T-helper 1 cell (primary cell): Measurements from ENCODE around the gene DESI1.
"Not testable (repeated sequence)": the region's sequence is repeated elsewhere in the genome, so short reads cannot be mapped to it uniquely, and the experiment has no call there.

ENCODE experiments used
- DNase-seq, 5 donors: peaks; one replicate each; pipeline ENCODE4 v3.0.0-alpha.2; 2012 to 2020
- total RNA-seq, 4 donors: gene quantifications; one replicate each; lab custom pipeline; 2026; lab: John Stamatoyannopoulos, UW

DESI1 gene
- total RNA-seq: 30.0 to 37.9 (median 33.9) reads per million in 4 donors

DNA sequence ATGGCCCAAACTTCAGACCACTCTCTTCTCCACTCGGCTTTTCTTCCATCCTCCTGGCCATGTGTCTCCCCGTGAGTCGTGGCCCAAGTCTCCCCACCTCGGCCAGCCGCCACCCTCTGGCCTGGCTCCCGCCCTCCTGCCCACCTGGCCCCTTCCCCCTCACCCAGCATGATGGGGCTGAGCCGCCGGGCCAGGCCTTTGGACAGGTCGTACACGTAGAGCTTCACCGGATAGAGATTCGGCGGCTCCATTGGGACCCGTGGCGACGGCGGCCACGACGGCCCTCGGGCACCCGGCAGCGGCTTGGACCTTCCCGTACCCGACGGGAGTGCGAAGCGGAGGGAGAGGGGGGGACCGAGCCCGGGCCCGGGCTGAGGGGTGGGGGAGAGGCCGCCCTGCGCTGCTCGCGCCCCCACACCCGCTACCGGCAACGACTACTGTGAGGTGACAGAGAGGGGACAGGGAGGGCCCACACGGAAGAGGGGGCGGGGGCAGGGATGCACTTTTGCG lies at the start of gene DESI1:
Gene DESI1 (minus strand): TSS at position 455 of the 510 bp plus-strand sequence. CDS start 204 bp downstream, at position 251.
- DNase-seq: no peak

DNA sequence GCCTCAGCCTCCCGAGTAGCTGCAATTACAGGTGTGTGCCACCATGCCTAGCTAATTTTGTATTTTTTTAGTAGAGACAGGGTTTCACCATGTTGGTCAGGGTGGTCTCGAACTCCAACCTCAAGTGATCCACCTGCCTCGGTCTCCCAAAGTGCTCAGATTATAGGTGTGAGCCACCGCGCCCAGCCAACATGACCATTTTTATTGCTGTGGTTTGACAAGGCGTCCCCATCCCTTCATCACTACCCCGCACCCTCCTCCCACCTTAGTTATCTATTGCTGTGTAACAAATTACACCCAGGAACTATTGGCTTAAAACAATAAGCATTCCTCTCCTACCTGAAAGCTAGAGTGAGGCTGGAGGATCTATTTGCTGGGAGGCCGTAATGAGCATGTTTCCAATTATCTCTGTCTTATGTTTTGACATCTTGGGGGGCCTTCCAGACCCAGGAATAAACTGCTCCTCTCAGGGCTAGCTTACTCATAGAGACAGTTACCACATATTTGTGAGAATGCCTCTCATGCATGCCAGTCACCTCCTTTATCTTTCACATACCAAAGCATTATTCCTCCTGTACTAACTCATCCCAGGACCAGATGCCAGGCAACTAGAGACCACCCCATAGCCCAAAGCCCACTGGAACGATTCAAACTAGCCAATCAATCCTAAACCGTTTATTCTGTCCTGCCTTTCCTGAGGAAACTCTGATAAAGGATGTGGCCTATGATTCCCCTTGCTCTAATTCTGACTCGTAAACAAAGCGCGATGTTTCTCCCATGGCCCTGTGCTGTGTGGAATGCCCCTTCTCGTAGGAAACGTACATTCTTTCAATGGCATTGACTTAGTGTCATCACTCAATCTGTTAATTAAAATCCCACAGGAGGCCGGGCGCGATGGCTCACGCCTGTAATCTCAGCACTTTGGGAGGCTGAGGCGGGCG lies 48.4 kb upstream of the DESI1 start:
- DNase-seq: no peak

DNA sequence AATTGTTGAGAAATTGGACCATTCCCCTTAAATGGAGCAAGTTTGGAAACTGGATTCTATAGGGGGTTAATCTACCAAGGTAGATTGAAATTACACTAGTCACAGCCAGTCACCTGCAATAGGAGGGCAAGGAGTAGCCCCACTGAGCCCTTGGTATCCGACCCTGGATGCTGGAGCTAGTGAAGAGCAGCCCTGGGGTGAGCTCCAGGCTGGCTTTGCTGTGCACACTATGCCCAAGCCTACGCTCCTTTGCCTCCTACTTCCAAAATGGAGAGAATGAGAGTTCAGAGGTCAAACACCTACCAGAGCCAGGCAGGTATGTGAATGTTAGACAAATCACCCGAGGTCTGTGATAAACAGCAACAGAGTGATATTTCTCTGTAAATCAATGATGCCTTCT lies 44.1 kb upstream of the DESI1 start:
- no peak for DNase-seq

DNA sequence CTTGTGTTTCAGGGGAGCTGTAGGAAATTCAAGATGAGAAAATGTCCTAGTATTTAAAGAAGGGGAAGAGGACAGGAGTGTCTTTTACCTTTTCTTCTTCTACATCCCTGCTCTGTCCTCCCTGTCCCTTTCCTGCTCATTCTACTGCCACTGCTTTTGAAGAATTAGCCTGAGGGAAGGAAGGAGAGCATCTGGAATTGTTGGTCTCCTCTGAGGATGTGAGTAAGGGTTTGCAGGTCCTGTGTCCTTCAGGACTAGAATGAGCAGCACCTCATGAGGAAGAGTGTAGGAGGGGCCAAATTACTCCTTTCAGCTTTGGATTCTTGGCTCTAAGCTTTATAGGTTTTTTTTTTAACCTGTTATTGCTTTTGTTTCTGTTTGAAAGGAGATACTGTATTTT lies 43.6 kb upstream of the DESI1 start:
- DNase-seq: no peak

DNA sequence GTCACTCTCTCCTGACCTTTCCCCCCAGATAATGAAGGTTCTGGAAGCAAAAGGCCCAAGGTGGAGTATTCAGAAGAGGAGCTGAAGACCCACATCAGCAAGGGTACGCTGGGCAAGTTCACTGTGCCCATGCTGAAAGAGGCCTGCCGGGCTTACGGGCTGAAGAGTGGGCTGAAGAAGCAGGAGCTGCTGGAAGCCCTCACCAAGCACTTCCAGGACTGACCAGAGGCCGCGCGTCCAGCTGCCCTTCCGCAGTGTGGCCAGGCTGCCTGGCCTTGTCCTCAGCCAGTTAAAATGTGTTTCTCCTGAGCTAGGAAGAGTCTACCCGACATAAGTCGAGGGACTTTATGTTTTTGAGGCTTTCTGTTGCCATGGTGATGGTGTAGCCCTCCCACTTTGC lies 42.8 kb upstream of the DESI1 start:
- not testable (repeated sequence) for DNase-seq

DNA sequence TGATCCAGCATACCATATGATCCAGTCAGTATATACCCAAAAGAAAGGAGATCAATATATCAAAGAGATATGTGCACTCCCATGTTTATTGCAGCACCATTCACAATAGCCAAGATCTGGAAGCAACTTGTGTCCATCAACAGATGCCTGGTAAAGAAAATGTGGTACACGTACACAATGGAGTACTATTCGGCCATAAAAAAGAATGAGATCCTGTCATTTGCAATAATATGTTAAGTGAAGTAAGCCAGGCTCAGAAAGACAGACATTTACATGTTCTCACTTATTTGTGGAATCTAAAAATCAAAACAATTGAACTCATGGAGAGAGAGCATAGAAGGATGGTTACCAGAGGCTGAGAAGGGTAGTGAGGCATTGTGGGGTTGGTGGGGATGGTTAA lies 40.9 kb upstream of the DESI1 start:
- DNase-seq: no peak

DNA sequence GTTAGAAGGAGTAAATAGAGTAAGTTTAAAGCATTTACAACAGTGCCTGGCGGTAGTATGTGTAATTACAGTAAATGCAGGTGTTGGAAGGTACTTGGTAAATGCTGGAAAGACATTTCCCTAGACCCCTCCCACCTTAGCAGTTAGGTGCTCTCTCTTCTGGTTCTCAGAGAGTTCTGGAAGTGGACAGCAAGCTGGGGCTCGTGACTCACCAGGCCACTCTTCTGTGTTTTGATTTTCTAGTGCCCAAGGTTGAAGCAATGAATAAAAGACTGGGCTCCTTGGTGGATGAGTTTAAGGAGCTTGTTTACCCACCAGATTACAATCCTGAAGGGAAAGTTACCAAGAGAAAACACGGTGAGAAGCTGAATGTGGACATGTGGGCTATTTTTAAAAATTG lies 40.2 kb upstream of the DESI1 start:
- DNase-seq: no peak

DNA sequence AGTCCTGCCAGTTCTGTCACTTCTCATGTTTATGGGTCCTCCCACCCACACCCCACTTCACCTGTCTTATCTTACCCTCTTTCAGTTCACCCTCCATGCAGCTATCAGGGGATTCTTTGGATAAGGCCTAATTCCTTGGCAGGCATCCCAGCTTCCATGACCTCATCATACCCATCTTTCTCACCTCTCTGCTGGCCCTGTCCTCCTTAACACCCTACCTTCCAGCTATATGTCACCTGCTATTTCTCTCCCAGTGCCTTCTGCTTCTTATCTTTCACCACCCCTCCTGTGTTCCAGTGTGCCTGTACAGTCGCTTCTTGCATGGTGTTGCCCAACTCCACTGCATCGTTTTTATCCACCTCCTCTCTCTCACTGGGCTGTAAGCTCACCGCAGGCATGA lies 39.6 kb upstream of the DESI1 start:
- DNase-seq: no peak

DNA sequence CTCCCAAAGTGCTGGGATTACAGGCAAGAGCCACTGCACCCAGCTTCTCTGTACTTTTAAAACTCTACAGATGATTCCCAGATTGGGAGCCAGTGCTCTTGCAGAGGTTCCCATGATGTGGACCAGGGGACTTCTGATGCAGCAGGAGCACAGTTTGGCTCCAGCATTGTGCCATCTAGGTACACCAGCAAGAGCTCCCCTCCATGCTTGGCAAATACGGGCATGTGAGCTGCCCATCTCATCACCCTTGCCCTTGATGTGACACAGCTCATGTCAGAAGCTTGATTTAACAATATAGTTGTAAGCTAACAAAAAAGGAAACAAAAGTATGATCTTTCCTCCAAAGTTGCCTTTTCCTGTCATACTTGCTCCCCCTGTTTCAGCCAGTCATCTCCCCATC lies 39.1 kb upstream of the DESI1 start:
- no peak for DNase-seq

DNA sequence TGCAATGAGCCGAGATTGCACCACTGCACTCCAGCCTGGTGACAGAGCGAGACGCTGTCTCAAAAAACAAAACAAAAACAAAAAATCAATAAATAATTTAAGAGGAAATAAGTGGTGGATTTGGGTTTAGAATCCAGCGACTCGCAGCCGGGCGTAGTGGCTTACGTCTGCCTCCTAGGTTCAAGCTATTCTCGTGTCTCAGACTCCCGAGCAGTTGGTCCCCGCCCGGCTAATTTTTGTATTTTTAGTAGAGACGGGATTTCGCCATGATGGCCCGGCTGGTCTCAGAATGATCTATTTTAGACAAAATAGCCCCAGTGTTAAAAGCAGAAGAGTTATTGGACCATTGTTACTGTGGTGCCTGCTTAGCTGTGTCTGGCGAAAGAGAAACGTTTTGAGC lies 38.0 kb upstream of the DESI1 start:
- no peak for DNase-seq

DNA sequence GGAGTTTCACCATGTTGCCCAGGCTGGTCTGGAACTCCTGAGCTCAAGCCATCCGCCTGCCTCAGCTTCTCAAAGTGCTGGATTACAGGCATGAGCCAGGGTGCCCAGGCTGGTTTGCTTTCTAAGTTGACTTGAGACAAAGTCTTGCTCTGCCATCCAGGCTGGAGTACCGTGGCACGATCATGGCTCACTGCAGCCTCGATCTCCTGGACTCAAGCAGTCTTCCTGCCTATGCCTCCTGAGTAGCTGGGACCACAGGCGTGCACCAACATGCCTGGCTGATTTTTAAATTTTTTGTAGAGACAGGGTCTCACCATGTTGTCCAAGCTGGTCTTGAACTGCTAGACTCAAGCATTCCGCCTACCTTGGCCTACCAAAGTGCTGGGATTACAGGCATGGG lies 36.9 kb upstream of the DESI1 start:
- no peak for DNase-seq

DNA sequence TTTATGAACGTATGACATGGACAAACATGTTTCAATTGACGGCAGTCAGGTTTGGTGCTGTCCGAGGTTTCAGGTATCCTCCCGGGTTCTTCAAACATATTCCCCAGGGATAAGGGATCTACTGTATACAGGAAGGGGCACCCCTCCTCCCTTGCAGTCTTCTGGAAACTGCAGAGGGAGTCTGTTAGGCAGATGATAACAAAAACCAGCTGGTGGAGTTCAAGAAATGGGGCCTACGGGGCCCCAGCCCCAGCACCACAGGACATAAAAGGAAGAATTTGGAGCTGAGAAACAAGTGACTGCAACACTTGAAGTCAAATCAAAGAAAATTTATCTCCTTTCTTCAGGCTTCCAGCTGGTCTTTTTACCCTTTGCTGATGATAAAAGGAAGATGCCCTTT lies 35.7 kb upstream of the DESI1 start:
- no peak for DNase-seq

DNA sequence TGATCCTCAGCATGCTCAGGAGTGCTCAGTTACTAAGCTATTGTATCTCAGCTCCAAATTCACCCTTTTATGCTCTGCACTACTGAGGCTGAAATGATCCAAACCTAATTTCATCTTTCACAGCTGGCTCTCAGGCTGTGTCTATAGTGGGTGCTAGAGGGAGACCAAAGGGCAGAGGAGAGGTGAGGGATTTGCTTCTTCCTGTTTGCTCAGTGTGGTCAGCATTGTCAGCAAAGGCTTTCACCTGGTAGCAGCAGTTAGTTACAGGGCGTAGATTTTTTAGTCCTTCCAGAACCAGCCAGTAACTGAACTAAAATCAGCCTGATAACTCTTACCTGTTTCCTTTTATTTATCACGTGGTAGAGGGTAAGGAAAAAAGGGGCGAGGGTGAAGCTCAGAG lies 33.5 kb upstream of the DESI1 start:
- DNase-seq: no peak

DNA sequence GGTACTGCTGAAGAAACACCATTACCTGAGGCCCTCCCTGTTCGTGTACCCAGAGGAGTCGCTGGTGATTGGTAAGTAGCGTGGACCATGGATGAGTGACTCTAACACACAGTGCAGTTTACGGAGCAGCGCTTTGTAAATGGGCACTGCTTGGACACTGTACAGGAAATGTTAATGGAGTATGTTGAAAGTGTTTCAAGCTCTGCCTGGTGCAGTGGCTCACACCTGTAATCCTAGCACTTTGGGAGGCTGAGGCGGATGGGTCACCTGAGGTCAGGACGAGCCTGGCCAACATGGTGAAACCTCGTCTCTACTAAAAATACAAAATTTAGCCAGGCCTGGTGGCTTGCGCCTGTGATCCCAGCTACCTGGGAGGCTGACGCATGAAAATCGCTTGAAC lies 30.0 kb upstream of the DESI1 start:
- DNase-seq: no peak

DNA sequence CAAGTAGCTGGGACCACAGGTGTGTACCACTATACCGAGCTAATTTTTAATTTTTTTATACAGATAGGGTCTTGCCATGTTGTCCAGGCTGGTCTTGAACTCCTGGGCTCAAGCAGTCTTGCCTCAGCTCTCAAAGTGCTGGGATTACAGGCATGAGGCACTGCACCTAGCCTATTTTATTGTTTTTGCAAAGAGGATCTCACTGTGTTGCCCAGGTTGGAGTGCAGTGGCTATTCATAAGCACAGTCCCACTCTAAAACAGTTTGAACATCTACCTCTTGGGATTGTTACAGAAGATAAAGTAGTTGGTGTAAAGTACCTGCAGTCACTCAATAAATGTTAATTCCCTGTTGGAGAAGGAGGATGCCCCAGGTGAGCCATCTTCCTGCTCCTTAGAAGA lies 29.4 kb upstream of the DESI1 start:
- no peak for DNase-seq

DNA sequence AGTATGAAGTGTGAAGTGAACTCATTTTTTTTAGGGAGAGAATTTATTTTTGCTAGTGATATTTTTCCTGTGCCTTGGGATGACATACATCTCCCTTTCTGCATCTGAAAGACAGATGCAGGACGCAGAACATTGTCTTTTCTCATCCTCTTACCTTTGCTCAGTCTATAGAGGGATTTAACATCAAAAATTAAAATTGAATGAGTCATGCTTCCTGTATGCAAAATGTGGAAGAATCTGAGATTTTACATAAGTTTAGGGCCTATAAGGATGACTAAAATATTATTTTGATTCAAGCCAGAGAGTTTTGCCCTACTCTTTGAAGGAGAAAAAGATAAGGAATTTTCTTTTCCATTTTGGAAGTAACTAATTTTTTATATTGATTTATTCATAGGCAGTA lies 27.6 kb upstream of the DESI1 start:
- no peak for DNase-seq

DNA sequence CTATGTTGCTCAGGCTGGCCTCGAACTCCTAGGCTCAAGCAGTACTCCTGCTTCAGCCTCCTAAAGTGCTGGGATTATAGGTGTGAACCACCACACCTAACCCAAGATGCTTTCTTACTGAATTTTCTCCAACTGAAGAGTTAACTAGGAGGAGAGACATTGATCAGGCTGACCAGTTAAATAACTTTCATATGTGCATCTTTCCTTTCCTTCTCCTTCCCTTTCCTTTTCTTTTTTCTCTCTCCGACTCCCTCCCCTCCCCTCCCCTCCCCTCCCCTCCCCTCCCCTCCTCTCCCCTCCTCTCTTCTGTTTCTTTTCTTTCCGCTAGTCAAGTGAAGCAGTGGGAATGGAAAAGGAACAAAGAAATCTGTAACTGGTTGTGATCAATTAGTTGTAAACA lies 26.9 kb upstream of the DESI1 start:
- DNase-seq: no peak

DNA sequence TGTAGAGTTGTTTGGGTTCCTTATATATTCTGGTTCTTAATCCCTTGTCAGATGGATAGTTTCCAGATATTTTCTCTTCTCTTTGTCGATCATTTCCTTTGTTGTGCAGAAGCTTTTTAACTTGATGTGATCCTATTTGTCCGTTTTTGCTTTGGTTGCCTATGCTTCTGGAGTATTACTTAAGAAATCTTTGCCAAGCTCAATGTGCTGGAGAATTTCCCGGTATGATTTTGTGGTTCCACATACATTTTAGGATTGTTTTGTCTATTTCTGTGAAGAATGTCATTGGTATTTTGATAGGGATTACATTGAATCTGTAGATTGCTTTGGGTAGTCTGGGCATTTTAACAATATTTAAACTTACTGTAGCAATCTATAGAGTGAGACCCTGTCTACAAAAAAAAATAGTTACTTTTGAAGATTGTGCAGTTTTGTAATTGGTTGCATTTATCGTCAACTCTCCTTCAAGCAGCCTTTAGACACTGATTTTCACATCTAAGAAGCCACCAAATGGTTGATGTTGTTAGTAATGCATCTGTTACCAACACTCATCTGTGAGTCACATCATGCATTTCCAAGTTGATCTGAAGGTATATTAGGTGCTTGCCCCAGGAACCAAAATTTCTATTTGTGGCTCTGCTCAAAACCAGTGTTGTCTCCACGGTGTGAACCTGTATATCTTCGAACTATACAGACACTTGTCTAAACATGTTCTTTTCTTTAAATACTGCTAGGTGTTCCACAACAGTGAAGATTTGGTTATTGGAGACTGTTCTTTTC lies 21.7 kb upstream of the DESI1 start:
- no peak for DNase-seq

DNA sequence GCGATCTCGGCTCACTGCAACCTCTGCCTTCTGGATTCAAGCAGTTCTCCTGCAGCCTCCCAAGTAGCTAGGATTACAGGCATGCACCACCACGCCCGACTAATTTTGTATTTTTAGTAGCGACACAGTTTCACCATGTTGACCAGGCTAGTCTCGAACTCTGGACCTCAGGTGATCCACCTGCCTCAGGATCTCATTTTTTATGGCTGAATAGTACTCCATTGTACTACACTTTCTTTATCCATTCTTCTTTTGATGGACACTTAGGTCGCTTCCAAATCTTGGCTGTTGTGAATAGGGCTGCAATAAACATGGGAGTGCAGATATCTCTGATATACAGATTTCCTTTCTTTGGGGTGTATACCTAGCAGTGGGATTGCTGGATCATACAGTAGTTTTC lies 21.0 kb upstream of the DESI1 start:
- no peak for DNase-seq

DNA sequence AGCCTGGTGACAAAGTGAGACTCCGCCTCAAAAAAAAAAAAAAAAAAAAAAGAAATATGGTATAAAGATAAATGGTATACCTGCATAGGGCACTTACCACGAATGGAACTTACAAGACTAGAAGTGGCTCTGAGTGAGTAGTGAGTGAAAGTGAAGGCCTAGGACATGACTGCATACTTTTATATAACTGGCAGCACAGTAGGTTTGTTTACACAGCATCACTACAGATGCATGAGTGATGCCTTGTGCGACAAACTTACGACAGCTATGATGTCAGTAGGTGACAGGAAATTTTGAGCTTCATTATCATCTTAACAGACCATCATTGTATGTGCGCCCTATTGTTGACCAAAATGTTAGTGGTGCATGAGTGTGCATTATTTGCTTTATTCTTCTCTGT lies 17.9 kb upstream of the DESI1 start:
- DNase-seq: no peak

DNA sequence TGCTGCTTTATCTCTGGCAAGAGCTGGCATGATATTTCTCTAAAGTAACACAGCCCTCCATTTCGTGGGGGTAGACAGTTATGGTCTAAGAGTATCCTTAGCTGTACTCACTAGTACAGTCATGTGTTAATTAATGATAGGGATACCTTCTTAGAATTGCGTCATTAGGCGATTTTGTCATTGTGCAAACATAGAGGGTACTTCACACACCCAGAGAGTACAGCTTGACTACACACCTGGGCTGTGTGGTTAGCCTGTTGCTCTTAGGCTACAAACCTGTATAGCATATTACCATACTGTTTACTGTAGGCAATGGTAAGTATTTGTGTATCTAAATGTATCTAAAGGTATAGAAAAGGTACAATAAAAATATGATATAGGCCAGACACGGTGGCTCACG lies 17.3 kb upstream of the DESI1 start:
- no peak for DNase-seq

DNA sequence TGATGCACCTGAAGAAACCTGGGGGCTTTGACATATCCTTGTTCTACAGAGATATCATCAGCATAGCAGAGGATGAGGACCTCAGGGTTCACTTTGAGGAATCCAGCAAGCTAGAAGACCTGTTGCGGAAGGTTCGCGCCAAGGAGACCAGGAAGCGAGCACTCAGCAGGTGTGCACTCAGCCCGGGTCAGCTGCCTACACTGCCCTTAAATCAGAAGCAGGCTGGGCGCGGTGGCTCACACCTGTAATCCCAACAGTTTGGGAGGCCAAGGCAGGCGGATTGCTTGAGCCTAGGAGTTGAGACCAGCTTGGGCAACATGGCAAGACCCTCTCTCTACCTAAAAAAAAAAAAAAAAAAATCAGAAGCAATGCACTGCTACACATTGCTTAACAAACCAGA lies 16.8 kb upstream of the DESI1 start:
- DNase-seq: not testable (repeated sequence)

DNA sequence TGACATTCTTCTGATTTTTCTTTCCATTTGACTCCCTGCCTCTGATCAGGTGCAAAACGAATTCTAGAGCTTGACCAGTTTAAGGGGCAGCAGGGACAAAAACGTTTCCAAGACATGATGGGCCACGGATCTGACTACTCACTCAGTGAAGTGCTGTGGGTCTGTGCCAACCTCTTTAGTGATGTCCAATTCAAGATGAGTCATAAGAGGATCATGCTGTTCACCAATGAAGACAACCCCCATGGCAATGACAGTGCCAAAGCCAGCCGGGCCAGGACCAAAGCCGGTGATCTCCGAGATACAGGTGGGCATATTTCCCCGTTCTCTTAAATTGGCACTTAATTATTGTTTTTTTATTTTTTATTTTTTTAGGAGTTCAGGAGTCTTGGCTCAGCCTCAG lies 15.6 kb upstream of the DESI1 start:
- DNase-seq: no peak

DNA sequence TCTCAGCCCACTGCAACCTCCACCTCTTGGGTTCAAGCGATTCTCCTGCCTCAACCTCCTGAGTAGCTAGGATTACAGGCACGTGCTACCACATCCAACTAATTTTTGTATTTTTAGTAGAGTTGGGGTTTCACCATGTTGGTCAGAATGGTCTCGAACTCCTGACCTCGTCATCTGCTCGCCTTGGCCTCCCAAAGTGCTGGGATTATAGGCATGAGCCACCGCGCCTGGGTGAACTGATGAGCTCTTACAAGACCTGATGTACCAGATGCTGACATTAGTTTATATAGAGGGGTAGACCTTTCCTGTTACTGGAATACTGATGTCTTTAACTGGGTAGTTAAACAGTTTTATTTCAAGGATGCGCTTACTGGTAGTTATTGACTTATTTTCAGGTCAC lies 13.8 kb upstream of the DESI1 start:
- DNase-seq: not testable (repeated sequence)
